Urothelium cell line (cell line): ENCODE results near the gene MRTO4.
"Not testable (repeated sequence)": the region's sequence is repeated elsewhere in the genome, so short reads cannot be mapped to it uniquely, and the experiment has no call there.

Experiments
- DNase-seq: peaks from one replicate; pipeline ENCODE4 v3.0.0; 2011; ENCODE audit warnings: low spot score, mixed read lengths
- FAIRE-seq: peaks from 2 replicates; lab custom pipeline; 2011; peaks lifted over from hg19 to GRCh38; lab: Jason Lieb, UNC

The MRTO4 gene

GRCh38 chr1:19251305-19252196 lies at the start of gene MRTO4, which contains the start of gene EMC1:
Gene MRTO4, plus strand, starts transcription at chr1:19251805. Its CDS starts 31 bp downstream, at chr1:19251836.
Gene EMC1, minus strand, starts transcription at chr1:19251524. Its CDS starts 15 bp downstream, at chr1:19251509.
- DNase-seq, result peak; percentile 94
- no peak for FAIRE-seq

GRCh38 chr1:19202396-19202795 lies 49.2 kb upstream of the MRTO4 start:
- FAIRE-seq, result no peak

GRCh38 chr1:19203440-19203839 lies 48.2 kb upstream of the MRTO4 start:
- DNase-seq, result no peak
- FAIRE-seq, result no peak

More at GRCh38 chr1:19202396-19202795, 49.2 kb upstream of the MRTO4 start:
- no peak for DNase-seq

GRCh38 chr1:19204446-19205266 lies 46.9 kb upstream of the MRTO4 start:
- FAIRE-seq (no peak), DNase-seq (no peak)

GRCh38 chr1:19205403-19205802 lies 46.2 kb upstream of the MRTO4 start:
- no peak for DNase-seq
- FAIRE-seq, result no peak

GRCh38 chr1:19205845-19206244 lies 45.8 kb upstream of the MRTO4 start:
- FAIRE-seq, result no peak
- no peak for DNase-seq

GRCh38 chr1:19206947-19207346 lies 44.7 kb upstream of the MRTO4 start:
- FAIRE-seq (no peak), DNase-seq (no peak)

- no peak for FAIRE-seq
- DNase-seq, result no peak
Measured at GRCh38 chr1:19208710-19209438, 42.7 kb upstream of the MRTO4 start.

GRCh38 chr1:19209439-19209989 lies 42.1 kb upstream of the MRTO4 start:
- FAIRE-seq (no peak), DNase-seq (peak; percentile 11)

- peak; percentile 93 for FAIRE-seq
Measured at GRCh38 chr1:19209990-19210771, 41.4 kb upstream of the MRTO4 start, which contains the start of gene UBR4. Gene UBR4, minus strand, starts transcription at chr1:19210266. Its CDS starts 18 bp downstream, at chr1:19210248.

GRCh38 chr1:19210772-19211549 lies 40.6 kb upstream of the MRTO4 start:
- no peak for FAIRE-seq

More at GRCh38 chr1:19209990-19210771, 41.4 kb upstream of the MRTO4 start, which contains the start of gene UBR4:
- peak; percentile 96 for DNase-seq

GRCh38 chr1:19212167-19212566 lies 39.4 kb upstream of the MRTO4 start:
- DNase-seq (no peak), FAIRE-seq (no peak)

More at GRCh38 chr1:19210772-19211549, 40.6 kb upstream of the MRTO4 start:
- DNase-seq, result no peak

- no peak for FAIRE-seq
- DNase-seq, result no peak
Measured at GRCh38 chr1:19213580-19213979, 38.0 kb upstream of the MRTO4 start.

GRCh38 chr1:19216585-19216984 lies 35.0 kb upstream of the MRTO4 start:
- not testable (repeated sequence) for DNase-seq, FAIRE-seq

GRCh38 chr1:19219451-19219850 lies 32.2 kb upstream of the MRTO4 start:
- no peak for FAIRE-seq
- DNase-seq, result no peak

- DNase-seq (no peak), FAIRE-seq (no peak)
Measured at GRCh38 chr1:19220080-19220846, 31.3 kb upstream of the MRTO4 start.

- FAIRE-seq (no peak), DNase-seq (no peak)
Measured at GRCh38 chr1:19220991-19221390, 30.6 kb upstream of the MRTO4 start.

GRCh38 chr1:19222573-19222972 lies 29.0 kb upstream of the MRTO4 start:
- DNase-seq, result no peak
- FAIRE-seq, result no peak
